Calu3 (cell line): ENCODE measurements around the gene SLC25A26. TPM values are rescaled to one million over a fixed set of nuclear protein-coding genes. Genes with fewer than 3 reads are reported as not detected.

Experiments used
- BruUV-seq: library from RNA; stranded (reverse); fragments of 400-500 nt; replicated peaks from 2 replicates; lab custom pipeline; 2021; lab: Mats Ljungman, UMichigan
- CTCF ChIA-PET: fragments of 300-600 bp; sonication (Branson Sonifier 250); formaldehyde crosslinking; loops from one replicate; lab custom pipeline; 2022; ENCODE audit warnings: antibody characterized with exemption; lab: Charles Lee
- DNase-seq: peaks from one replicate; pipeline ENCODE4 v3.0.0; 2022
- H3K27ac Mint-ChIP-seq: one replicate; pipeline ENCODE4 v1.8.0; 2022; ENCODE audit warnings: mixed read lengths; ENCODE audit not compliant: unreplicated experiment
- H3K27me3 Mint-ChIP-seq: one replicate; pipeline ENCODE4 v1.8.0; 2022; ENCODE audit warnings: mixed read lengths; ENCODE audit not compliant: unreplicated experiment
- H3K36me3 Mint-ChIP-seq: one replicate; pipeline ENCODE4 v1.8.0; 2022; ENCODE audit warnings: mild to moderate bottlenecking, moderate library complexity, mixed read lengths; ENCODE audit not compliant: insufficient read depth, unreplicated experiment
- H3K4me1 Mint-ChIP-seq: one replicate; pipeline ENCODE4 v1.8.0; 2022; ENCODE audit warnings: mild to moderate bottlenecking, low read depth, mixed read lengths; ENCODE audit not compliant: unreplicated experiment
- H3K4me3 Mint-ChIP-seq: one replicate; pipeline ENCODE4 v1.8.0; 2022; ENCODE audit warnings: mild to moderate bottlenecking, low read depth, moderate library complexity, mixed read lengths; ENCODE audit not compliant: unreplicated experiment
- H3K9me3 Mint-ChIP-seq: one replicate; pipeline ENCODE4 v1.8.0; 2022; ENCODE audit warnings: low read depth, mixed read lengths; ENCODE audit not compliant: unreplicated experiment
- CTCF ChIP-seq: fragments of 200-600 bp; IDR thresholded peaks from one replicate; pipeline ENCODE4 v1.8.0; 2022; ENCODE audit warnings: antibody characterized with exemption; ENCODE audit not compliant: unreplicated experiment
- intact Hi-C: fragments of 100-400 bp; cut with micrococcal nuclease; formaldehyde crosslinking; loops from one replicate; pipeline ENCODE4 v1.10.0; 2022; ENCODE audit not compliant: unreplicated experiment
- total RNA-seq: library from RNA; stranded (reverse); gene quantifications from 2 replicates; pipeline ENCODE4 v1.2.3, GENCODE V29; 2022

Gene SLC25A26
- total RNA-seq, 1 experiment from 2014 or later: 15.8 TPM

DNA sequence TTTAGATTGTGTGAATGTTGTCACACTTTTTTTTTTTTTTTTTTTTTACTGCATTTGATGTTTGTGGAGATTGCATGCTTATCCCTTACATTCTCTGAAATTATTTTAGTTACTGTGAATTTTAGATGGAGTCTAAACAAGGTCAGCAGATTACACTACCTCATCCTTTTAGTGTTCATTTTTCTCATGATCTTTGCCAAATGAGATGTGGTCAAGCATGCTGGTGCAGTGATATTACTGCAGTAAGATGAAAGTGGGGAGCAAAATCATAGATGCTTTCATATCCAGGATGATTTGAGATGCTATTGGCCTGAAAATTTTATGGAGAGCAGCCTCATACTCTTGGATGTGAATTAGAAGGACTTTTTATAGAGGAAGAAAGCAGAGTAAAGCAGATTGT lies 45.8 kb downstream of the SLC25A26 start:
- no TSS peak for BruUV-seq
- Mint-ChIP-seq H3K27me3 (no peaks in the 10 kb centered on the region), H3K36me3 (no peaks in the 10 kb centered on the region), H3K4me1 (no peaks in the 10 kb centered on the region), H3K4me3 (no peak overlapping the region), H3K27ac (no peak overlapping the region), H3K9me3 (no peaks in the 10 kb centered on the region)
- no peak for DNase-seq
- TF ChIP-seq CTCF: no peak
- CTCF ChIA-PET: no interaction called here
- intact Hi-C loops: no loop called here

DNA sequence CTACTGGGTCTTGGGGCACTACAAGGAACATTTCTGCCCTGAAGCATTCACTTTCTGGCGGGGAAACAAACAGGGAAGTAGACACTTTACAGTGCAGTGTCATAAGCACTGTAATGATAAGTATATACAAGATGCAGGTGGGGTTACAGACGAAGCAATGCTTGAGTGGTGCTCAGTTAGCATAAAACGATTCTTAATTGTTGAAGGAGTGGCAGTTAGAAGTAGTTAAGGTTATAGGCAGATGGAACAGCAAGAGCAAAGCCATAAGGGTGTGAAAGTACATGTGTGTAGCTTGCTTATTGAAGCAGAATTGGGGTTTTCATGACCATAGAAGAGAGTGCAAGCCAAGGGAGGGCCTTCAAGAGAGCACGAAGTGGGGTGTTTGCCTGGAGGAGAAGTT lies 46.2 kb downstream of the SLC25A26 start:
- intact Hi-C loops: no loop called here
- BruUV-seq: no TSS peak
- Mint-ChIP-seq H3K4me3 (no peak overlapping the region), H3K4me1 (no peaks in the 10 kb centered on the region), H3K9me3 (no peaks in the 10 kb centered on the region), H3K27me3 (no peaks in the 10 kb centered on the region), H3K27ac (no peak overlapping the region), H3K36me3 (no peaks in the 10 kb centered on the region)
- DNase-seq: no peak
- no peak for TF ChIP-seq CTCF
- CTCF ChIA-PET: no interaction called here

DNA sequence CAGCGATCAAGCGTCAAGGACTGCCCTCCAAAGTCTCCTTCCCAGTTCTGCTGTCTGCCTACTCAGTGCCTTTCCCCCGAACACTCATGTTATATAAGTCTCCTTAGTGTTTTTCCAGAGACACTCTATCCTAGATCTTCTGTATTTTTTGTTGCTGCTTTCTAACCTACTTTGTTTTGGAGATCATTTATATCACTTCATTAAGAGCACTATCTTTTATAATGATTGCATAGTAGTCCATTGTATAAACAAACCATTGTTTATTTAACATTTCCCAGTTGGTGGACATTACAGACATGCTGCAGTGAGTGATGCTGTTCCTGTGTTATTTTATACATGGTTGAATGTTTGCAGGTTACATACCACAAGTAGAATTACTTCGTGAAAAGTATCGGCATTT lies 47.1 kb downstream of the SLC25A26 start:
- BruUV-seq: no TSS peak
- CTCF ChIA-PET: no interaction called here
- H3K27ac Mint-ChIP-seq: no peak overlapping the region
- no peak for TF ChIP-seq CTCF
- intact Hi-C loops: no loop called here
- no peaks in the 10 kb centered on the region for H3K9me3 Mint-ChIP-seq
- no peaks in the 10 kb centered on the region for H3K36me3 Mint-ChIP-seq
- no peak for DNase-seq
- H3K4me1 Mint-ChIP-seq: no peaks in the 10 kb centered on the region
- no peaks in the 10 kb centered on the region for H3K27me3 Mint-ChIP-seq
- H3K4me3 Mint-ChIP-seq: no peak overlapping the region

DNA sequence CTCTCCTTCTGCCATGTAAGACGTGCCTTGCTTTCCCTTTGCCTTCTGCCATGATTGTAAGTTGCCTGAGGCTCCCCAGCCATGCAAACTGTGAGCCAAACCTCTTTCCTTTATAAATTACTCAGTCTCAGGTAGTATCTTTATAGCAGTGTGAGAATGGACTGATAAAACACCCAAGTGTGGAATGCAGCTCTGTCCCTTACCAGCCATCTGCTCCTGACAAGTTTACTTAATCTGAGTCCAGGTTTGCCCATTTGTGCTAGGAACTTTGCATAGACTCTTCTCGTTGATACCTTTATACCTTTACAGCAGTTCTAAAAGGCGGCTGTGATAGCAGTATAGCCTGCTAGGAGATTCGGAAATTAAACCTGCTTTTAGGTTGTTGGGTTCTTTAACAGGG lies 48.1 kb downstream of the SLC25A26 start:
- no peak for TF ChIP-seq CTCF
- Mint-ChIP-seq H3K4me1 (no peaks in the 10 kb centered on the region), H3K27ac (no peak overlapping the region), H3K36me3 (no peaks in the 10 kb centered on the region), H3K4me3 (no peak overlapping the region), H3K9me3 (no peaks in the 10 kb centered on the region), H3K27me3 (no peaks in the 10 kb centered on the region)
- CTCF ChIA-PET: no interaction called here
- no TSS peak for BruUV-seq
- no peak for DNase-seq
- intact Hi-C loops: no loop called here

- no peak overlapping the region for H3K27ac Mint-ChIP-seq
- intact Hi-C loops: no loop called here
- no TSS peak for BruUV-seq
- no peaks in the 10 kb centered on the region for H3K4me1 Mint-ChIP-seq
- H3K9me3 Mint-ChIP-seq: no peaks in the 10 kb centered on the region
- TF ChIP-seq CTCF: no peak
- no peak for DNase-seq
- H3K4me3 Mint-ChIP-seq: no peak overlapping the region
- CTCF ChIA-PET: no interaction called here
- H3K27me3 Mint-ChIP-seq: no peaks in the 10 kb centered on the region
- H3K36me3 Mint-ChIP-seq: no peaks in the 10 kb centered on the region
Measured at GRCh38 chr3:66269411-66269810, 48.6 kb downstream of the SLC25A26 start.
